NCI-H2196 treated with DMSO at 0.1 percent for 48 hours (cell line): ENCODE results near the gene SLC7A7.
A peak's percentile ranks its signal among the peaks of the same experiment; 100 is the strongest.
"Not testable (repeated sequence)": the region's sequence is repeated elsewhere in the genome, so short reads cannot be mapped to it uniquely, and the experiment has no call there.

Source experiments
- DNase-seq: peaks from one replicate; lab custom pipeline; 2025; ENCODE audit not compliant: unreplicated experiment; lab: John Stamatoyannopoulos, UW

Gene SLC7A7

DNA sequence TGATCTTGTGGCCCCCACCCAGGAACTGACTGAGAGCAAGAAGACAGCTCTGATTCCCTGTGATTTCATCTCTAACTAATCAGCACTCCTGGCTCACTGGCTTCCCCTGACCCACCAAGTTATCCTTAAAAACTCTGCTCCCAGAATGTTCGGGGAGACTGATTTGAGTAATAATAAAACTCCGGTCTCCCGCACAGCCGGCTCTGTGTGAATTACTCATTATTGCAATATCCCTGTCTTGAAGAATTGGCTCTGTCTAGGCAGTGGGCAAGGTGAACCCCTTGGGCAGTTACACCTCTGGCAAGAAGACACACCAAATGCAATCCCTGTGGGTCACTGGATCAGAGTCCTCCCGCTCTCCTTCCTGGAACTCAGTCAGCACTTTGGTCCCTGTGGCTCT lies 21.3 kb downstream of the SLC7A7 start:
- DNase-seq: no peak

DNA sequence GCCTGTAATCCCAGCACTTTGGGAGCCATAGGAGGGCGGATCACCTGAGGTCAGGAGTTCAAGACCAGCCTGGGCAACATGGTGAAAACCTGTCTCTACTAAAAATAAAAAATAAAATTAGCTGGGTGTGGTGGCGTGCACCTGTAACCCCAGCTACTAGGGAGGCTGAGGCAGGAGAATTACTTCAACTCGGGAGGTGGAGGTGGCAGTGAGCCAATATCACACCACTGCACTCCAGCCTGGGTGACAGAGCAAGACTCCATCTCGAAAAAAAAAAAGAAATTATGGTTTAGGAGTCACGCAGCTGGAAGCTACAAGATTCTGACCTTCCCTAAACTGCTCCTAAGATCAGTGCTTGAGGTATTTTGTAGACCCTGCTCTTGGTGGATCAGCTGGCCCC lies 21.7 kb downstream of the SLC7A7 start:
- DNase-seq: not testable (repeated sequence)

DNA sequence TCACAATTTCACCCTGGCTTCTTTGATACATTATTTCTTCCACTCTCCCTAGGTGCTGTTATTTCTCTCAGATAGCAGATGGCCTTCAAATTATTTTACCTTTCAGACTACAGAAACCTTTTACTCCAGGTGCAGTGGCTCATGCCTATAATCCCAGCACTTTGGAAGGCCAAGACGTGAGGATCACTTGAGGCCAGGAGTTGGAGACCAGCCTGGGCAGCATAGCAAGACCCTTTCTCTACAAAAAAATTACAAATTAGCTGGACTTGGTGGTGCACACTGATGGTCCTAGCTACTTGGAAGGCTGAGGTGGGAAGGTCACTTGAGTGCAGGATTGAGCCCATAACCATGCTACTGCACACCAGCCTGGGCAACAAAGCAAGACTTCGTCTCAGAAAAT lies 23.1 kb downstream of the SLC7A7 start:
- no peak for DNase-seq

DNA sequence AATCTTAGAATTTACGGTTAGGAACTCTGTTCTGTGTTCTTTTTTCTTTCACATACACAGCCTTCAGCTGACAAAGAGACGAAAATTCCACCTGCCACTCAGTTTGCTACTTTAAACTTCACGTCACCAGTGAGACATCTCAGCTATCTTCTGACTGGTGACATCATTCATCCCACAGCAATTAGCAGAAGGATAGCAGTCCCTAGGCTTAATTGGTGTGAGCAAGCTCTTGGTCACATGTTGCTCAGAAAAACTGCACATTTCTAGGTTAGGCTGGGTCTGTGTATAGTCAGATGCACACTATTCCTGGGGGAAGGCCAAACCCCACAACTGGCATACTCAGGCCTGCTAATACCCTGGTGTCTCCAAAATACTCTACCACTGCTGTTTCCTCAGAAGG lies 23.9 kb downstream of the SLC7A7 start:
- no peak for DNase-seq

- DNase-seq: no peak
Measured at GRCh38 chr14:22786685-22787084, 28.6 kb downstream of the SLC7A7 start.

- no peak for DNase-seq
Measured at GRCh38 chr14:22781301-22781991, 33.8 kb downstream of the SLC7A7 start.

DNA sequence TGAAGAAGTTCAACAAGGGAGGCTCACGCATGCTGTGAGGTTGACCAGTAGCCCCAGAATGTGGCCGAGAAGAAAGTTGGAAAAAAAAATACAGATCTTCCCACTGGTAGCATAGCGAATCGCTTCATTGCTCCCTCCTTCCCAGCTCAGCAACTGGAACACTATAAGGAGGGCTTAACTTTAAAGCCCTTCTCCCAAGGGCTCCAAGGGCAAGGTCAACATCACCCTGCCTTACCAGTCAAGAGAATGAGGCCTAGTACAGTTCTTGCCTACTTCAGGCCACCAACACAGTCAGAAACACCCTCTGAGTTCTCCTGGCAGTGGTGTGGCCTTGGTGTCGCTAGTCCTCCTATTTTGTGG lies 34.3 kb downstream of the SLC7A7 start:
- no peak for DNase-seq

DNA sequence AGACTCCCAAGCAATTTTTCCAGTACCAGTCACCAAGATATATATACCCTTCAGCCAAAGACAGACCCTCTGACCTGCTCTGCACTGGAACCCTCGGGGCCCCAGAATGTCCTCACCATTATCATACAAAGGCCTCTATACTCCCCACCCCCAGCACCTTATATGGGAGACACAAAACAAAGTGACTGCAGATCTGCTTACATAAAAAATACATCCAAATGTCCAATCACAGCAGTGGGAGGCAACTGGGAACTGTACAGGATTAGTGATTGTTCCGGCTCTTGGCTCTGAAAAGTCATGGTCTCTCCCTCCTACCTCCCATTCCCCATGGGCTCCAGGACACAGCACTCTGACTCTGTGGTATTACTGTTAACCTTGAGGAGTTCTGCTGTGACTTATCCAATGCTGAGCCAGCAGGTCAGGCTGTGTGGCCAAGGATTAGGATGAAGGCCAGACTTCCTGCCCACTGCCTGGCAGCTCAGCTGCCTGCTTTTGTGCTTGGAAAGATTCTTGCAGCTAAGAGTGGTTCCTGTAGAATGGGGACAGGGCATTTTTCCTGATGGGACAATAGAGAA lies 35.0 kb downstream of the SLC7A7 start:
- no peak for DNase-seq

DNA sequence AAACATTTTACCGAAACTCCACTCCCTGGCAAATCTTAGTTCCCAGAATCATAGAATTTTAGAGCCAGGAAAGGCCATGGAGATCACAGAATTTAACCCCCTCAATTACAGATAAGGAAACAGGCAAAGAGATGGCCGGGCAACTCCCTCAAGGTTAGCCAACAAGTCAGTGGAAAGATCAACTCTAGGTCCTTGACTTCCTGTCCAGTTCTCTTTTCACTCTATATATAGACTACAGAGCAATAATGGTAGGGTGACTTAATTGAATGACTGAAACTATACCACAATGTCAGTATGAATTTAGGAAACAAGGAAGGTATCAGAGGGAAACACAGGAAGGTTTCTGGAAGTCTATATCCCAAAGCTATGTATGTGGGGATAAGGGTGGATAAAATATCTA lies 37.2 kb downstream of the SLC7A7 start:
- no peak for DNase-seq

GRCh38 chr14:22776849-22777248 lies 38.4 kb downstream of the SLC7A7 start:
- not testable (repeated sequence) for DNase-seq

DNA sequence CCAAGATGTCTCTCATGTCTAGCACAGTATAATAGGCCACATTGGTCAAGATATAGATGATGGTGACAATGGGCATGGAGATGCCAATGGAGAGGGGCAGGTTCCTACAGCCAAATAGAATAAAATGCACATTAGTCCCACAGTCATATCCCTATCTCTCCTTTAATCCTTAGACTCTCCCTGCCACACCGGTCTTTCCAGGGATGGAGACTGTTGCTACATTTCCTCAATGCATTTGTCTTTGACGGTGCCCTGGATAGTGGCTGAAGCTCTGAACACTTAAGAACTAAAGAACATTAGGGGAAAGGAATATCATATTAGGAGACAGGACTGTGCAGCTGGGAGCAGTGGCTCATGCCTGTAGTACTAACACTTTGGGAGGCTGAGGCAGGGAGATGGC lies 39.0 kb downstream of the SLC7A7 start:
- no peak for DNase-seq

DNA sequence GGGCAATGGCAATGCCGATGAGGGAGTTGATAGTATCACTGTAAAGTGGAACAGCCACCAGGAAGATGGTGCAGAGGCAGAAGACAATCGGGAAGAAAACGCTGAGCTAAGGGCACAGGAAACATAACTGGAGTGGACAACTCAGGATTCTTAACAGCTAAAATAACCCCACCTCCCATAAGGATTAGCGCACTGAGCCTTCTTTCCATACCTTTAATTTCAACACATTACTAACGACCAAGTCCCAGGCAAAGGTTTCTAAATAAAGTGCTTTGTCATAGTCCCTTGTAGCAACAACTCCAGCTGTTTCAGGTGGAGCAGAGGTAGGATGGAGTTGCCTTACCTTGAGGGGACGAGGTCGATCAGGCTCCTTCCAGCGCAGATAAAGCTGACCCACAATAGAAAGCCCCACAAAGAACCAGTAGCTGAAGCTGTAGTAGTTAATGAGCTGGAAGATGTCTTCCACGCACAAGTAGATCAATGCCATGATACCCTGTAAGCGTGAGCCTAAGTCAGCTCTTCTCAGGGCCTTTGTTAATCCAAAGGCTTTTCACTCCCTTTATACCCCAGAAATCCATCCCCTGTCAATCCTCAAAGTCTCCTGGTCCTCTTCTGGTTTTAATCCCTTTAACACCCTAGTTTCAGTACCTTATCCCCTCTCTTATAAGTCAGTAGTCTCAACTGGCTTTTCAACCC lies 41.1 kb downstream of the SLC7A7 start:
- no peak for DNase-seq

DNA sequence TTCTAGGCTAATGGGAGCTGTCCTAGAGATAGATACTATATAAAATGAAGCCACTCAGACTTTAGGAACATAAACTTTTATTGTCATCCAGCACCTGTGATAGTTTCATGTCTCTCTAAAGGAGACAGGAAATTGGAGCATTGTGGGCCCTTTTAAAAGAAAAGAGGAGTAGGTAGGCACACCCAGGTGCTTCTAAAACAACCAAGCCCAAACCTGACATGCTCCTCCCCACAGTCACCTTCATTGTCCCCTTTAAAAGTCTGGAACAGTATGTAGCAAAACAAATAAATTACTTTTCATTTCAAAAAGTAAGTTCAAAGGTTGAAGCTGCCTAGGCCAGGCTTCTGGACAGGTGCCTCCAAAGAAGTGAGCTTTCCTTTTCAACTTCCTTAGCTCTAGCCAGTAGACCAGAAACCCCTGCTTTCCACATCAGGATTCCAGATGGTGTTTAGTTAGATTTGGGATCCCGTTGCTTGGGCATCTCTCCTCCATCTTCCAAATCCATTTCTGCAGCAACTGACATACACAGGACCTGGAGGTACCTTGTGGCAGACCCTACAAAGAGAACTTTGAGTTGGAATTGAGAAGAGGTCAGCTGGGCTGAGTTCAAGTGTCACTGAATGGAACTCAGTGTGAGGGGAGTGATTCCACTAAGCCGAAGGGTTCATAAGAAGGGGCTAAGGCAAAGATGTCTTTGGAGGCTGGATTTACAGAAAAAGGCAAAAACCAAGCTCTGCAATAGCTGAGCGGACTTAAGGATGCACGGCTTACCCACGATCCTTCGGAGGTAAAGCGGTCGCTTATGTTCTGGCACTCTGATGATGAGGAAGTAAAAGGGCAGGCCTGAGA lies 41.8 kb downstream of the SLC7A7 start:
- no peak for DNase-seq

DNA sequence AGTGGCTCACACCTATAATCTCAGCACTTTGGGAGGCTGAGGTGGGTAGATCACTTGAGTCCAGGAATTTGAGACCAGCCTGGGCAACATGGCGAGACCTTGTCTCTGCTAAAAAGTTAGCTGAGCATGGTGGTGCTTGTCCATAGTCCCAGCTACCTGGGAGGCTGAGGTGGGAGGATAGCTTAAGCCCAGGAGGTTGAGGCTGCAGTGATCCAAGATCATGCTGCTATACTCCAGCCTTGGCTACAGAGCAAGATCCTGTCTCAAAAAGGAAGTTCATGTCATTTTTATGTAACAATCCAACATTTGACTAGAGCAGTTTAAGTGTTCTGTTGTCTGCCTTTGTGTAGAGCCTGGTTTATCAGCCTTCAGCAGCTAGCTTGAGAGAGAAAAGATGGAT lies 42.5 kb downstream of the SLC7A7 start:
- no peak for DNase-seq

GRCh38 chr14:22770481-22771187 lies 44.6 kb downstream of the SLC7A7 start:
- DNase-seq: no peak

DNA sequence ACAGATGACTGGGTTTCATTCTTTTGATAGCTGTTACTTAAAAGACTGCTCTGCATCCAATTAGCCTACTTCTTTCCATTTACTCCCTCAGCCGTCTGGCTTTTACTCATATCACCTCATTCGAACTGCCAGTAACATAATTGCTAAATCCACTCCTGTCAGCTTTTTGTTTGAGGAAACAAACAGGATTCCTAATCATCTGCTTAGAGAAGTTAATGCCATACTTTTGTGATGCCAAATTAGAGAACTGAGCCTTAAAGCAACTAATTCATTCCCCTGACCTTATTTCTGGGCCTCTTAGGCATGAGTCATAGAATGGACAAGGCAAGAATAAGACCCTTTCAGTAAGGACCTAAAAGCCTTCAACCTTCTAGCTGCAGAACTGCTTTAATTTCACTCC lies 45.9 kb downstream of the SLC7A7 start:
- DNase-seq: no peak

DNA sequence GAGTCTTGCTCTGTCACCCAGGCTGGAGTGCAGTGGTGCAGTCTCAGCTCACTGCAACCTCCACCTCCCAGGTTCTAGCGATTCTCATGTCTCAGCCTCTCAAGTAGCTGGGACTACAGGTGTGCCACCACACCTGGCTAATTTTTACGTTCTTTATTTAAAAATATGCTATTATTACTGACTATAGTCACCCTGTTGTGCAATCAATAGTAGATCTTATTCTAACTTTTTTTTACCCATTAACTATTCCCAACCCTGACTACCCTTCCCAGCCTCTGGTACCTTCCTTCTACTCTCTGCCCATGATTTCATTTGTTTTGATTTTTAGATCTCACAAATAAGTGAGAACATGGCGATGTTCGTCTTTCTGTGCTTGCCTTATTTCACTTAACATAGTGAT lies 46.3 kb downstream of the SLC7A7 start:
- no peak for DNase-seq

GRCh38 chr14:22767323-22767589 lies 48.0 kb downstream of the SLC7A7 start:
- no peak for DNase-seq

- DNase-seq: peak; percentile 92
Measured at GRCh38 chr14:22766457-22767322, 48.5 kb downstream of the SLC7A7 start, which contains the start of gene OXA1L. OXA1L (plus strand) TSS chr14:22766688; CDS start chr14:22766702, 14 bp downstream.

- no peak for DNase-seq
Measured at GRCh38 chr14:22764382-22764781, 50.9 kb downstream of the SLC7A7 start.
